ENCODE results near the gene SETD4.

GRCh38 chr21:36077758-36078157, 17.4 kb upstream of the SETD4 start:
- TF ChIP-seq CTCF (conservative IDR thresholded peaks at IDR 0.05; ENCODE audit: low read length), result no peak
- no peak for TF ChIP-seq EZH2phosphoT487 (IDR thresholded peaks at IDR 0.05; ENCODE audit: borderline replicate concordance)
